BE2C (cell line): ENCODE results near the gene PFDN2.

Experiments used
- DNase-seq: peaks from one replicate; pipeline ENCODE4 v3.0.0-alpha.2; 2020
- H3K27me3 ChIP-seq: fragments of 250-450 bp; sonication (Bioruptor Pico); 2 replicates; pipeline ENCODE4 v1.5.1; 2020; ENCODE audit warnings: mild to moderate bottlenecking
- H3K36me3 ChIP-seq: fragments of 250-450 bp; sonication (Bioruptor Pico); 2 replicates; pipeline ENCODE4 v1.5.1; 2020; ENCODE audit warnings: mild to moderate bottlenecking
- H3K4me1 ChIP-seq: fragments of 250-450 bp; sonication (Bioruptor Pico); 2 replicates; pipeline ENCODE4 v1.5.1; 2020
- H3K4me3 ChIP-seq: 2 replicates; pipeline ENCODE4 v1.5.1; 2011; ENCODE audit warnings: low read depth, low read length
- H3K9me3 ChIP-seq: fragments of 250-450 bp; sonication (Bioruptor Pico); 2 replicates; pipeline ENCODE4 v1.5.1; 2020
- TF ChIP-seq, protein P1 (sequence below): IDR thresholded peaks from 2 replicates; pipeline ENCODE4 v1.5.1; 2012; ENCODE audit warnings: mild to moderate bottlenecking, low read depth, low read length

The PFDN2 gene

DNA sequence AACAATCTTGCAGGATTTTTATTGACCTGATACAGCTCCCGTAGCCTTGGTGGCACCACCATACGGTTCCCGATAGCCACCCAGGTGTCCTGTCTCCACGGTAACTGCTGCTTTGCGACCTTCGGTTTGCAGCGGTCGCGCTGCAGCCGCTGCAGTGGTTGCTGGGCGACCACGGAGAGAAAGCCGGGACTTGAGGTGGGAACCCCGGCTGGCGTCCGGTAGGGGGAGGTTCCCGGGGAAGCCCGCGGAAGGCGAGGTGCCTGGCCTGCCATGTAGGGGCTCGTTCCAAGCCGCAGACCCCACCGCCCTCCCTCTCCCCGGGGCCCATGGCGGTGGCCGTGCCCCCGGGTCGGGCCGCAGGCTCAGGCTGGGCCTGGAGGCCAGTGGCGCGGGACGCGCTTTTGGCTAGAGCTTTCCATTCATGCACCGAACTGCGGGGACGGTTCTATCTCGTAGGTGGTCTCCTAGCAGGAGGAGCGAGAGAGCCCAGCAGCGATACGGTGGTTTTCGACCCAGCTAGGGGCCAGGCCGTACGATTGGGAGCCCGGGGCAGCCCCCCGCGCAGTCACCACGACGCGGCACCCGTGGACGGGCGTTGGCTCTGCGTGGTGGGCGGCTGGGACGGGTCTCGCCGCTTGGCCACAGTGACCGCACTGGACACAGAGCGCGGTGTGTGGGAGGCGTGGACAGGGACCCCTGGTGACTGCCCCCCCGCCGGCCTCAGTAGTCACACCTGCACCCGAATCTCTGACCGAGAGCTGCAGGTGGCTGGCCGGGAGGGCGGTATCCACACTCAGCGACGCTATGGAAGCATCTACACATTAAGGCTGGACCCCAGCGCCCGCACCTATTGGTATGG lies 19.4 kb downstream of the PFDN2 start, which contains the start of gene KLHDC9:
TSS of gene KLHDC9 (plus strand) at position 152 of the 859 bp plus-strand sequence. CDS start at position 327, 175 bp downstream.
- no peaks in the 10 kb centered on the region for H3K27me3 ChIP-seq
- peak; percentile 88 for DNase-seq
- TF ChIP-seq, protein P1, sequence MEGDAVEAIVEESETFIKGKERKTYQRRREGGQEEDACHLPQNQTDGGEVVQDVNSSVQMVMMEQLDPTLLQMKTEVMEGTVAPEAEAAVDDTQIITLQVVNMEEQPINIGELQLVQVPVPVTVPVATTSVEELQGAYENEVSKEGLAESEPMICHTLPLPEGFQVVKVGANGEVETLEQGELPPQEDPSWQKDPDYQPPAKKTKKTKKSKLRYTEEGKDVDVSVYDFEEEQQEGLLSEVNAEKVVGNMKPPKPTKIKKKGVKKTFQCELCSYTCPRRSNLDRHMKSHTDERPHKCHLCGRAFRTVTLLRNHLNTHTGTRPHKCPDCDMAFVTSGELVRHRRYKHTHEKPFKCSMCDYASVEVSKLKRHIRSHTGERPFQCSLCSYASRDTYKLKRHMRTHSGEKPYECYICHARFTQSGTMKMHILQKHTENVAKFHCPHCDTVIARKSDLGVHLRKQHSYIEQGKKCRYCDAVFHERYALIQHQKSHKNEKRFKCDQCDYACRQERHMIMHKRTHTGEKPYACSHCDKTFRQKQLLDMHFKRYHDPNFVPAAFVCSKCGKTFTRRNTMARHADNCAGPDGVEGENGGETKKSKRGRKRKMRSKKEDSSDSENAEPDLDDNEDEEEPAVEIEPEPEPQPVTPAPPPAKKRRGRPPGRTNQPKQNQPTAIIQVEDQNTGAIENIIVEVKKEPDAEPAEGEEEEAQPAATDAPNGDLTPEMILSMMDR = no peak
- H3K9me3 ChIP-seq = no peaks in the 10 kb centered on the region
- no peaks in the 10 kb centered on the region for H3K4me1 ChIP-seq
- H3K36me3 ChIP-seq = peaks cover 19% of the 10 kb centered on the region
- peak within 1 kb of the TSS; percentile 76 for H3K4me3 ChIP-seq

DNA sequence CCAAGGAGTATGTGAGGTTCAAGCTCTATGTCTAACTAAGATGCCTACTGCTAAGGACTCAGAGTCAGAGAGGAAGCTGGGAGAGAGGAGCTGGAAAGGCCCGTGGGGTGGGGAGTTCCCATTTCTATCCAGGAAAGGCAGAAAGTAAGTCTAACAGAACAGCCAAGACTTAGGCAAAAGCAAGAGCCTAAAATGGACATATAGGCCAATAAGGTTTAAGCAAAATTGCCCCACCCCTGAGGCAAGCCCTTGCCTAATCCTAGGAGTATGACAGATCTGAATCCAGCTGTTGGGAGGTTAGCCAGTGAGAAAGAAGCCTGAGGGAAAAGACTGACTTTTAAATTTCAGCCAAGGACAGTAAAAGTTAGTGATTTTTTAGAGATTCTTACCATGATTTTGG lies 21.3 kb downstream of the PFDN2 start:
- Histone ChIP-seq H3K4me3 (no peak overlapping the region), H3K4me1 (no peaks in the 10 kb centered on the region), H3K36me3 (peaks cover 11% of the 10 kb centered on the region), H3K27me3 (no peaks in the 10 kb centered on the region), H3K9me3 (no peaks in the 10 kb centered on the region)
- DNase-seq = no peak
- TF ChIP-seq, protein P1 = no peak

DNA sequence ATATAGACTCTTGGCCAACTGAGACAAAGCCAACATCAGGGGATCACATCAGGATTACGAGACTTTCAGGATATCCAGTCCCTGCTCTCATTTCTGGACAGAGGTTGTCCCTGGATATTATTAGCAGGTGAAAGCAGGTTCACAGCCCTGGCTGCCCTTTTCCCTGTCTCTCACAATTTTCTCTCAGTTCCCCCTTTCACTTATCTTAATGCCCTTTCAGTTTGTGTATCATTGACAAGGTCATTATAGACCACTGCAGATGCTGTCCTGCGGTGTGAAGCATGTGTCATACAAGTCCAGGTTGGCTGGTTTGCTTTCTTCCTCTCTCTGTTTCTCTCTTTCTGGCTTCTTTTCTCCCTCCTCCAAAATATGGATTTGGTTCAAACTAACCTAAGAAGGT lies 21.8 kb downstream of the PFDN2 start:
- TF ChIP-seq, protein P1 = no peak
- Histone ChIP-seq H3K9me3 (no peaks in the 10 kb centered on the region), H3K4me3 (no peak overlapping the region), H3K4me1 (no peaks in the 10 kb centered on the region), H3K36me3 (peaks cover 8% of the 10 kb centered on the region; the same call in 1 of the 2 replicates), H3K27me3 (no peaks in the 10 kb centered on the region)
- DNase-seq = no peak

DNA sequence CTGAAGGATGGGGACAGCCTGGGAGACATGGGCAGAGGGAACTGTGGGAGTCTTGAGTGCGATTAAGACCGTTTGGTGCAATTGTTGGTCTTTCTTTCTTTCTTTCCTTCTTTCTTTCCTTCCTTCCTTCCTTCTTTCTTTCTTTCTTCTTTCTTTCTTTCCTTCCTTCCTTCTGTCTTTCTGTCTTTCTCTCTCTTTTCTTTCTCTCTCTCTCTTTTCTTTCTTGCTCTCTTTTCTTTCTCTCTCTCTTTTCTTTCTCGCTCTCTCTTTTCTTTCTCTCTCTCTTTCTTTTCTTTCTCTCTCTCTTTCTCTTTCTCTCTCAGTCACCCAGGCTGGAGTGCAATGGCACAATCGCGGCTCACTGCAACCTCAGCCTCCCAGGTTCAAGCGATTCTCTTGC lies 22.6 kb downstream of the PFDN2 start:
- Histone ChIP-seq H3K27me3 (no peaks in the 10 kb centered on the region), H3K36me3 (peaks cover 5% of the 10 kb centered on the region; the same call in 1 of the 2 replicates), H3K4me3 (no peak overlapping the region), H3K9me3 (no peaks in the 10 kb centered on the region), H3K4me1 (no peaks in the 10 kb centered on the region)
- no peak for DNase-seq
- TF ChIP-seq, protein P1 = no peak

DNA sequence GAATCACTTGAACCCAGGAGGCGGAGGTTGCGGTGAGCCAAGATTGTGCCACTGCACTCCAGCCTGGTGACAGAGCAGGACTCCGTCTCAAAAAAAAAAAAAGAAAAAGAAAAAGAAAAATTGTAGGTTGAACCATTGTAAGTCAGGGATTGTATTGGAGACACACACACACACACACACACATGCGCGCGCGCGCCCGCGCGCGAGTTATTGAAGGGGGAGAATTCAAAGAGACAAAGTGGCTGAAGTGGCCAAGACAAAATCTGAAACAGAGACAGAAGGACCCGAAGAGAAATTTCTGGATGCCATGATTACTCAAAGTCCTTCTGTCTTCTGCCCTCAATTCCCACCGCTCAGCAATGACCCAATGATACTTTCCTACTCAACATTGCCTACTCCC lies 23.4 kb downstream of the PFDN2 start:
- no peaks in the 10 kb centered on the region for H3K4me1 ChIP-seq

DNA sequence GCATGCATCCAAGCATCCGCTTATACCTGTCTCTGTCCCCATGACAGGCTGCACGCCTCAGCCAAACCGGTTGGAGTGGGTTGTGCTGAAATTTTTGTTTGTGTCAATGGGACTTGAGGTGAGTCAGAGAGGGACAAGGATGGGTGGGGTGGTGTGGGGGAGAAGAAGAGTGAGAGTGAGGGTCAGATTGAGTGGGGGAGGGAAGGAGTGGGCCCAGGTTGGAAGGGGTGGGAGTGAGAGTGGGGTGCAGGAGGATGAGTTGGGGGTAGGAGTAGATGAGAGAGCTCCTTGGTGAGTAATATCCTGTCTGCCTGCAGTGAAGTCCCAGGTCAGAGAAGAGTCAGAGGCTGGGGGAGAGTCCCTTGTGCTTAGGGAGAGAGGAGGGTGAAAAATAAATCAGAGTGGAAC lies 25.2 kb downstream of the PFDN2 start:
- Histone ChIP-seq H3K27me3 (no peaks in the 10 kb centered on the region), H3K36me3 (no peaks in the 10 kb centered on the region), H3K4me3 (no peak overlapping the region), H3K4me1 (no peaks in the 10 kb centered on the region), H3K9me3 (no peaks in the 10 kb centered on the region)
- no peak for DNase-seq
- TF ChIP-seq, protein P1 = no peak

More for the DNA sequence above, 23.4 kb downstream of the PFDN2 start:
- TF ChIP-seq, protein P1 = no peak
- Histone ChIP-seq H3K4me3 (no peak overlapping the region), H3K27me3 (no peaks in the 10 kb centered on the region), H3K36me3 (no peaks in the 10 kb centered on the region), H3K9me3 (no peaks in the 10 kb centered on the region)
- DNase-seq = no peak
